HG02852 (cell line): ENCODE measurements around the gene TM9SF4.

ENCODE experiments used
- ATAC-seq: cut with Tn5 transposase; IDR thresholded peaks from one replicate; pipeline ENCODE4 v1.9.1; 2021; ENCODE audit warnings: mild to moderate bottlenecking, moderate library complexity; ENCODE audit not compliant: unreplicated experiment

The TM9SF4 gene, protein sequence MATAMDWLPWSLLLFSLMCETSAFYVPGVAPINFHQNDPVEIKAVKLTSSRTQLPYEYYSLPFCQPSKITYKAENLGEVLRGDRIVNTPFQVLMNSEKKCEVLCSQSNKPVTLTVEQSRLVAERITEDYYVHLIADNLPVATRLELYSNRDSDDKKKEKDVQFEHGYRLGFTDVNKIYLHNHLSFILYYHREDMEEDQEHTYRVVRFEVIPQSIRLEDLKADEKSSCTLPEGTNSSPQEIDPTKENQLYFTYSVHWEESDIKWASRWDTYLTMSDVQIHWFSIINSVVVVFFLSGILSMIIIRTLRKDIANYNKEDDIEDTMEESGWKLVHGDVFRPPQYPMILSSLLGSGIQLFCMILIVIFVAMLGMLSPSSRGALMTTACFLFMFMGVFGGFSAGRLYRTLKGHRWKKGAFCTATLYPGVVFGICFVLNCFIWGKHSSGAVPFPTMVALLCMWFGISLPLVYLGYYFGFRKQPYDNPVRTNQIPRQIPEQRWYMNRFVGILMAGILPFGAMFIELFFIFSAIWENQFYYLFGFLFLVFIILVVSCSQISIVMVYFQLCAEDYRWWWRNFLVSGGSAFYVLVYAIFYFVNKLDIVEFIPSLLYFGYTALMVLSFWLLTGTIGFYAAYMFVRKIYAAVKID

DNA sequence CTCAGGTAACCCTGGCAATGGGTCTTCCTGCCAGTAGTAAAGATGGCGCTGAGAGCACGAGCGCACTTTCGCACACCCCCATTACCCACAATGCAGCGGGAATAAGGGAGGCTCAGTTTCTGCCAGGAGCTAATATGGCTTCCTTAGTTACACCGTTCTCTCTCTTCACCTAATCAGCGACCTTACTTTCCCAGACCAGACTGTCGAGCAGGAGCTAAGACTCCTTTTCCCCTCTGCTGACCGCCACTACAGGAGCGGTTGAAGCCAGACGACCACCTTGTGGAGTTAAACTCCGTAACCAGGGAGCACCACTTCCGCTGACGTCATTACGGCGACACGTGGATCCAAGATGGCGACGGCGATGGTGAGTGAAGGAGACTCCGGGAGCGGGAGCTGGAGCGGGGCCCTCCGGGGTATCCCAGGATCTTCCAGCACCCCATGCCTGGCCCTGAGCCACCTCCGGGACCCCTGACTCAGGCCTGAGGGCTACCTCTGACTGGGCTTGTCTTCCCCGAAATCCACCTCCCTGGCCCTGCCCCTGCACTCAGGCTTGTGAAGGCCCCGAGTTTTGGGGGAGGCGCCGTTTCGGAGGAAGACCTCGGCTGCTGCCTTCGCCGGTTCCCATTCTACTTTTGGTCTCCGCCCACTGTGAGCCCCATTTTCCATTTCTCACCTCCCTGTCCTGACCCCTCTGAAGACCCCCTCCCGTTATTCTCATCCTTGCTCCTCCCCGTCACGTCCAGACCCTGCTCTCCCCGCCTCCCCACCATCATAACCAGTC is at the start of gene TM9SF4:
TM9SF4 (plus strand) TSS at position 323 of the 781 bp plus-strand sequence; CDS start at position 350, 27 bp downstream.
- ATAC-seq = peak; percentile 88

DNA sequence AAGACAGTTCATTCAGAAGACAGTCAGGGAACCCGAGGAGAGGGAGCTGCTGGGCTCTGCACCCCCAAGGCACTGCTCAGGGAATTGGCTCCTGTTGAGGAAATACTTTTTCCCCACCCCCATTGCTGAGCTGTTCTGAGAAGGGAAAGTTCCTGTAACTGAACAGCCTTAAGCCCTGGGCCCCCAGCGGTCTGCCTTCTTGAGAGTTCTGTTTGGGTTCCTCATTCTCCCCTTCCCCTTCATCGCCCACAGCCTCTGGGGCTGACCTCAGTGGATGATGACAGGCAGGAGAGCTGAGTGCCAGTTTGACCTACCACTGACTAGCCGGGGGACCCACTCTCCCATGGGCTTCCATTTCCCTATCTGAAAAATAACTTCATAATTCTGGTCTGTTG is 46.7 kb upstream of the TM9SF4 start:
- ATAC-seq = no peak

DNA sequence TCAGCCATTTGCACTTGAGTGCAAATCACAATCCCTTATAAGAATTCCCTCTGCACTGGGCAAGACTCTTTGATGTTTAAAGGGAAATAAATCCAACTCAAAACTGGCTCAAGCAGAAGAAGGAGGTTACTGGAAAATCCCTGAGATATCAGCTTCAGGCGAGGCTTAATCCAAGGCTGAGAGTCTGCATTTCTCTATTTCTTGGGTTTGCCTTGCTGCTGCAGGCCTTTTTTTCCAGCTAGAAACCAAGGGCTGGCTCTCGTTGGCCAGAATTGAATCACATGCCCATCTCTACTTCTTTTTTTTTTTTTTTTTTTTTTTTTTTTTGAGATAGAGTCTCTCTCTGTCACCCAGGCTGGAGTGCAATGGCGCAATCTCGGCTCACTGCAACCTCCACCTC is 45.8 kb upstream of the TM9SF4 start:
- no peak for ATAC-seq

DNA sequence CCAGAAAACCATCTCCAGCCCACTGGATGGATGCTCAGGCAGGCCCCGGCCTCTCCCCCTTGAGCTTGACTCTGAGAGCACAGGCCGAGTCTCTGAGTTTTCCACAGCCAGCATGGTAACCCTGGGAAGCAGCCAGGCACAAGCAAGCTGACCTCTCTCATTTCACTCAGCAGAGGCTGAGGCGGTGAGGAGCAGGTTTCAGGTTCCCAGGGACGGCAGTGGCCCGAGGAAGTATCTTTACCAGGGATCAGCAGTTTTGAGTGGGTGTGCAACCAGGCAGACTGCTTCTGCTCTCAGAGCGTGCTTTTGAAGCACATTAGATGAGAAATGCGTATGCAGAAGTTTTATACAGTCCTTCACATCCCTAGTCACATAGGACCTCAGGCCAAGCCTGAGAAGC is 44.8 kb upstream of the TM9SF4 start:
- ATAC-seq = no peak

DNA sequence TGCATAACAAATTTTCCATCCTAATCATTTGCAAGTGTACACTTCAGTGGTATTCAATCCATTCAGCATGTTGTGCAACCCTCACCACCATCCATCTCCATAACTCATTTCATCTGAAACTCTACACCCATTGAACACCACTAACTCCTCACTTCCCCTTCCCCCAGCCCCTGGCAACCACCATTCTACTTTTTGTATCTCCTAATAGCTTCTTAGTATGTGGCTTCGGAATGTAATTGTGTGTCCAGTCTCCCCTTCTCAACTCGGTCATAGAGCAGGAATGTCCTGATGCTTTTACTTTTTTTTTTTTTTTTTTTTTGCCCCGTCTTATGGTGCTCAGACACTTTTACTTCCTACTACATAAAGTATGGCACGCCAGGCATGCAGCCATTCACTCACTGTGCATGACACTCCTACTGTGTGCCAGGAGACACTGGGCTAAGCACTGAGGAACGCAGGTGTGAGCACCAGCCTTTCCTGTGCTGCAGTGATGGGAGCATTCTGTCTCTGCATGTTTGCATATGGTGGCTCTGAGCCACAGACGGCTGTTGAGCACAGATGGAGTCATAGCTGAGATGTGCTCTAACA is 42.2 kb upstream of the TM9SF4 start:
- ATAC-seq = no peak

DNA sequence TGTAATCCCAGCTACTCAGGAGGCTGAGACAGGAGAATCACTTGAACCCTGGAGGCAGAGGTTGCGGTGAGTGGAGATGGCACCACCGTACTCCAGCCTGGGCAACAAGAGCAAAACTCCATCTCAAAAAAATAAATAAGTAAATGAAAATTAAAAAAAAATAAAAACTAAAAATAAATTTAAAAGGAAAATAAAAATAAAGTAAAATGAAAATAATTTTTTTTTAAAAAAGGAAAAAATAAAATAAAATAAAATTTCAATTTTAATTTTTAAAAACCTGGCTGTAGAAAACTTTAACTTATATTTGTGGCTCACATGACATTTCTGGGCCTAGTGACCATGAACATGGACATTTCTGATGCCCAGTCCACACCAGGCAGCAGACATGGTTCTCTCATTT is 41.3 kb upstream of the TM9SF4 start:
- no peak for ATAC-seq

DNA sequence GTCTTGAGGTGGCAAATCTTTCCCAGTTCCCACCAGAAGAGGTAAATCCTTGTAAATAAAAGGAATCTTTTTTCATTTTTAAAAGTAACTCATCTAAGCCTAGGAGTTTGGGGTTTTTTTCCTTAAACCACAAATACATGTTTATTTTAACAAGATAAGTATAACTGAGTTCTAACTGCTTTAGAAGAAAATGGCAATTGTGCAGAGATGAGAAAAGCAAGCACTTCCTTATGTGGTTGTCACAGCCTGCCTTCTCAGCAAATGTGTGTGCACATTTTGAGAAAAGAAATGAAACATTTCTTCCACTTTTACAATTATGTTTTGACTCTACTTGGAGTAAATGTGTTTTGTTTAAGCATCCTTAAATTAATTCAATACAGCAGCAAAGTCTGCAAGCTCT is 39.8 kb upstream of the TM9SF4 start:
- no peak for ATAC-seq

DNA sequence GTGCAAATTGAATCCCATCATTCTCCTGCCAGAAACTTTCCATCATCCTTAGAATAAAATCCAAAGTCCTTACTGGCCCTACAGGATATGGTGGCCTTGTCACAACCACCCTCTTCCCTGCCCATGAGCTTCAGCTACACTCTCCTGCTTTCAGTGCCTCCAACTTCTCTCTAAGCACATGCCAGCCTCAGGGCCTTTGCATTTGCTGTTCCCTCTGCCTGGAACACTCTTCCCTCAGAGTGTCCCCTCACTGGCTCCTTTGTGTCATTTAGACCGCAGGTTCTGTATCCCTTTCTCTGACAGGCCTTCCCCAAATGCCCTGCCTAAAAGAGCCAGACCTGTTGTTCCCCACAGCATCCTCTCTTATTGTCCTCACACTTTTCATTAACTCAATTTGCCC is 39.2 kb upstream of the TM9SF4 start:
- no peak for ATAC-seq

DNA sequence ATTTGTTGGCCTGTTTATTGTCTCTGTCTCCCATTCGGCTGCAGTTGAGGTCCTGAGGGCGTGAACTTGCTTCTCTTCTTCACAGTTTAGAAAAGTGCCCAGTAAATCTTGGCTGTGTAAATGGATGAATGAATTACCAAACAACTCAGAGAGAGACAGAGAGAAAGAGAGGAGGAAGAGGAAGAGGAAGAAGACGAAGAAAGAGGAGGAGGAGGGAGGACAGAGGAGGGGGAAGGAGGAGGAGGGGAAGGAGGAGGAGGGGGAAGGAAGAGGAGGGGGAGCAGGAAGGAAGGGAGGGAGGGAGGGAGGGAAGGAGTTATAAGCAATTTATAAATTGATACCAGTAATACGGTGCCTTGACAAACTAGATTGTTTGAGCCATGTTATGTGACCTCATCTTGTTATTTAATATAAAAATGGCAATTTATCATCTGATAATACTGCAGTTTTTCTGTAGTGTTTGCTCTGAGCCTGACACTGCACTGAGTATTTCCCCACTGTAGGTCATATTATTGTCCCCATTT is 38.8 kb upstream of the TM9SF4 start:
- ATAC-seq = no peak

DNA sequence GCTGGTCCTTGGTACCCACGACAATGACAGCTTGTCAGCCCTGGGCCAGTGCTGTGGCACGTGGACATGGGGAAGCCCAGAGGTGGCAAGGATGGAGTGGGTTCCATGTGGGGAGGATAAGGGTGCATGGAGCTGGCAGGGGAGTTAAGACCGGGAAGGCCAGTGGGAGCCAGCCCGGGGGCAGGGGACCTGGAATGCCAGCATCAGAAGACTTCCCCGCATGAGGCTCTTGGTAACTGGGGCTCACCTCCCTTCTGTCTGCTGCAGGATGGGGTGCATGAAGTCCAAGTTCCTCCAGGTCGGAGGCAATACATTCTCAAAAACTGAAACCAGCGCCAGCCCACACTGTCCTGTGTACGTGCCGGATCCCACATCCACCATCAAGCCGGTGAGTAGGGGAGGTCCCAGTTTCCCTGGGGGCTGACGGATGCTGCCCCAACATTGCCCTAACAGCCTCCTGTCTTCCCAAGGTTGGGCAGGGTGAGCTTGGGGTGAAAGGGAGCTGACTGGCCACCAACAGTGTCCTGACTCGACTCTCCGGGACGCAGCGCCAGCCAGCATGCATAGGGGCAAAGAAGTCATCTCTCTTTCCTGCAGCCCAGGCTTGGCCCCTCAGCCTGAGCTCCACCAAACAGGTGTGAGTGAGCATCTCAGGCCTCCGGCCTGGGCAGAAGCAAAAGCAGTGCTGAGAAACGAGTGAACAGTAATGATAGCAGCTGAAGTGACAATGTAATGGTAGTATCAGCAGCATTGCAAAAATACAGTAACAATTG is 37.9 kb upstream of the TM9SF4 start:
- no peak for ATAC-seq

DNA sequence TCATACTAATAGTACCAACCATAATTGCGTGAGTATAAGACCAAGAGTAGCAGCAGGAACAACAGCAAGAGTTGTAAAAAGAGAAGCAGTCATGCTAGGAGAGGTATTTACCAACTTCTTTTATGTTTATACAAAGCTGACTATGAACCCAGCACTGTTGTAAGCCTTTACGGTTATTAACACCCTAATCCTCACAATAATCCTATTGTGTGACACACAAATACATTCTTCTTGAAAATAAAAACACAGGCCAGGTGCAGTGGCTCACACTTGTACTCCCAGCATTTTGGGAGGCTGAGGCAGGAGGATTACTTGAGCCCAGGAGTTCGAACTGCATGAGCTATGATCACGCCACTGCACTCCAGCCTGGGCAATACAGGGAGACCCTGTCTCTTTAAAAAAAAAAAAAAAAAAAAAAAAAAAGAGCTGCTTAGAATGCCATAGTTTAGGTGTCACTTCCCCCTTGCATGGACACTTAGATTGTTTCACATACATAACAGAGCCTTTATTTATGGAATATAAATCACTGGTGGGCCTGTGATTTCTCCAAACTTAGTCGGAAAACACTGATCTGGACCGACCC is 37.3 kb upstream of the TM9SF4 start:
- no peak for ATAC-seq

DNA sequence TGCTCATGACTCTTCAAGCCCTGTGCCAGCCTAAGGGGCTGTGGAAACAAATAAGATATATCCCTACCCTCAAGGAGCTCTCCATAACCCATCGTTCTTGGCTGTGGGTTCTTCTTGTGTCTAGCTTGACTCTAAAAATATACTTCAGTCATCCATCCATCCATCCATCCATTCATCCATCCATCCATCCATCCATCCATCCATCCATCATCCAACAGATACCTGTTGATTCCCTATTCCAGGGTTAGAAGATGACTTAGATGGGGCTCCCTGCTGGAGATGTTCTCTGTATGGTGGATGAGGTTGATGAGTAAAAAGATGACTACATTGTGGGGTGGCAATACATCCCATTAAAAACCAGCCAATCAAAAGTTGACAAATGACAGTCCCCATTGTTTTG is 34.0 kb upstream of the TM9SF4 start:
- no peak for ATAC-seq

DNA sequence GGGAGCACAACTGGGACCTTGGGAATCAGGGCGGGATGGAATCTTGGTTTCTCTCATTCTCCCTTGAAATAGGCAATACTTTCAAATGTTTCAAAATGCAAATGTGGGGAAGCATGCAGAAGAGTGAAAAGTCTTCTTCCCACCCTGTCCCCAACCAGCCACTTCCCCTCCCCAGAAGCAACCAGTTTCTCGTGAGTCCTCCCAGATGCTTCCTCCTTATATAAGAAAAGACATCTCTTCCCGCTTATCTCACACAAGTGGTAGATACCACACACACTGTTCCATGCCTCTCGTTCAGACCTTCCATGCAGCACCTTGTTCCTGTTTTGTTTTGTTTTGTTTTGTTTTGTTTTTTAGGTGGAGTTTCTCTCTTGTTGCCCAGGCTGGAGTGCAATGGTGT is 32.3 kb upstream of the TM9SF4 start:
- ATAC-seq = no peak

DNA sequence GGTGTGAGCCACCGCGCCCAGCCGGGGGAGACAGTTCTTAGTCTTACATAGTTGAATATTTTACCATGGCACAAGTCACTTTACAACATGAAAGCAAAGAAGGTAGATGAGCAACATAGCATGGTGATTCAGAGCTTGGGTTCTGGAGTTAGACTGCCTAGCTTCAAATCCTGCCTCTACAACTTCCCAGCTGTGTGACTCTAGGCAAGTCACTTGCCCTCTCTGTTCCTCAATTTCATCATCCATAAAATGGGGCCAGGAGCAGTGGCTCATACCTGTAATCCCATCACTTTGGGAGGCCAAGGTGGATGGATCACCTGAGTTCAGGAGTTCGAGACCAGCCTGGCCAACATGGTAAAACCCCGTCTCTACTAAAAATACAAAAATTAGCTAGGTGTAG is 31.2 kb upstream of the TM9SF4 start:
- ATAC-seq = no peak

DNA sequence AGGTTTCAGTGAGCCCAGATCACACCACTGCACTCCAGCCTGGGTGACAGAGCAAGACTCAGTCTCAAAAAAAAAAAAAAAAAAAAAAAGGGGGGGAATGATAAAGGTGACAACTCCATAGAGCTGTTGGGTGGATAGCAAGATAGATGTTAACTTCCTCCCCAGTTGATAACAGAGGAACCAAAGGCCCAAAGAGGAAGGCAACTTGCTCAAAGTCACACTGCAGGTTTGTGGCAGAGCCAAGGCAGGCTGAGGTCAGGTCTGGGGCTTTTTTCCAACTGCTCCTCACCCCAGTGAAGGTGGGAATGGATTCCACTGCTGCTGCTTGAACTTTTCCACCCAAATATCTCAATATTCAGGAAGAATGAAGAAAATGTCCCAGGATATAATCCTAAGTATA is 30.7 kb upstream of the TM9SF4 start:
- ATAC-seq = no peak

DNA sequence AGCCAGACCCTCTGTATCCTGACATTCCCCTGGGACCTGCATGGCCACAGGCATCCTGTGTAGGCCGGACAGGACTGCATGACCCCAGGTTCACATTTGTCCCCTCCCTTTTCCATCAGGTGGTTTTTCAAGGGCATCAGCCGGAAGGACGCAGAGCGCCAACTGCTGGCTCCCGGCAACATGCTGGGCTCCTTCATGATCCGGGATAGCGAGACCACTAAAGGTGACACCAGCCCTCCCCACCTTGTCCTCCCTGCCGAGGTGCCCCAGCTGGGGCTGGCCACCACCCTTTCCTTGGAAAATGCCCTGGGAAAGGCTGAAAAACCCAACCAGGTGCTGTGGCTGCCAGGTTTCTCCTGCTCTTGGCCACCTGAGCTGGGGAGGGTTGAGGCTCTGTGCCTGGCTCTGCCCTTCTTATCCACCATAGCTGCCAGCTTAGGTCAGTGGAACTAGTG is 29.8 kb upstream of the TM9SF4 start:
- no peak for ATAC-seq

DNA sequence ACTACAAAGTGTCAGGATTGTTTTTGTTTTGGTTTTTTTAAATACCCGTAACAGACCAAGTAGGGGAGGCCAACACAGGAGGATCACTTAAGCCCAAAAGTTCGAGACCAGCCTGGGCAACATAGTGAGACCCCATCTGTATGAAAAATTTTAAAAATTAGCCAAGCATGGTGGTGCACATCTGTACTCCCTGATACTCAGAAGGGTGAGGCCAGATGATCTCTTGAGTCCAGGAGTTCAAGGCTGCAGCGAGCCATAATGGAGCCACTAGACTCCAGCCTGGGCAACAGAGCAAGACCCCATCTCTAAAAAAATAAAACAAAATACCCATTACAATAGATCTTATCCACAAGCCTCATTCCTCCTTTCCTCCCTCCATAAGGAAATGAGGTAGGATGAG is 28.7 kb upstream of the TM9SF4 start:
- no peak for ATAC-seq

DNA sequence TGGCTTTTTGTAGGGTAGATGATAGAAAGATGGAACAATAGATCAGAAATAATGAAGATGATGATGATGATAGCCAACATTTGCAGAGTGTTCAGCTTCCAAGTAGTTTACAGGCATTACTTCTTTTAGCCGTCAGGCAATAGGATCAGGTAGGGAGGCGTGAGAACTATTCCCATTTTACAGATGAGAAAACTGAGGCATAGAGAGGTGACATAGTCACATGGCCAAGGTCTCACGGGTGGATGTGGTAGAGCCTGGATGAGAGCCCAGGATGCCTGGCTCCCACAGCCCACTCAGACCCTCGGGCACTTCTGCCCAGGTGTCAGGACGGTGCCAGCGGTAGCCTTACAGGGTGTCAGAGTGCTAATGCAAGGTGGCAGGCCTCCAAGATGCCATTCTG is 26.0 kb upstream of the TM9SF4 start:
- ATAC-seq = no peak

DNA sequence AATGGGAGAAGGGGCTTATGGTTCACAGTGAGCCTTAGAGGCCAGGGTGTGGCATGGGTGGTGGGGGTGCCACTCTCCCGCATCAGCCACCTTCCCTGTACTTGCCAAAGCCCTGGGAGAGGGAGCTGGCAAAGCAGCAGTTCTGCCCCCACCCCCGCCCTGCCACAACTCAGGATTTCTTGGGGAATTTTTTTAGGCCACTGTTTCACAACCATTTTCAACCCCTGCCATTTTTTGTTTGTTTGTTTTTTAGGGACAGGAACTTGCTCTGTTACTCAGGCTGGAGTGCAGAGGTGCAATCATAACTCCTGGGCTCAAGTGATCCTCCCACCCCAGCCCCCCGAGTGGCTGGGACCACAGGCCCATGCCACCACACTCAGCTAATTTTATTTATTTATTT is 22.4 kb upstream of the TM9SF4 start:
- no peak for ATAC-seq

DNA sequence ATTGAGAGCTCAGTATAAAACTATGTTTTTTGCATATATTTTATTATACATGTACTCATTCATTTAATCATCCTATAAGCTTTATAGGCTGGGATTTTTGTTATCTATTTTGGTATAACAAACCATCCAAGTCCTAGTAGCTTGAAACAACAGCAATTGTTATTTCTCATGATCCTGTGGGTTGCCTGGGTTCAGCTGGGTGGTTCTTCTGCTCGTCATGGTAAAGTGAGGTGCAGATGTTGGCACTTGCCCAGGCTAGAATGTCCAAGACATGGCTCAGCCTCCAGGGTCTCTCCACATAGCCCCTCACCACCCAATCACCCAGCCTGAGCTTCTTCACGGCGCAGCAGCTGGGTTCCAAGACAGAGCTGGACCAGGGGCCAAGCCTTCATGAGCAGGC is 20.8 kb upstream of the TM9SF4 start:
- ATAC-seq = no peak
